Peyer's patch (tissue), 4 donors: ENCODE results near the gene OR5A1. TPM values are rescaled to one million over a fixed set of nuclear protein-coding genes. Genes with fewer than 3 reads are reported as not detected.

Experiments used
- DNase-seq, 3 donors: peaks; one replicate each; pipeline ENCODE4 v3.0.0-alpha.2; 2017 to 2019
- H3K27ac ChIP-seq, 4 donors: fragments of 200-600 bp; sonication (generic); one replicate each; pipeline ENCODE4 v1.5.1; 2016 to 2019
- H3K27me3 ChIP-seq, 2 donors: fragments of 200-600 bp; sonication (generic); one replicate each; pipeline ENCODE4 v1.5.1; 2019
- H3K36me3 ChIP-seq, 3 donors: fragments of 200-600 bp; sonication (generic); one replicate each; pipeline ENCODE4 v1.5.1; 2016 to 2019
- H3K4me1 ChIP-seq, 4 donors: fragments of 200-600 bp; sonication (generic); one replicate each; pipeline ENCODE4 v1.5.1; 2016 to 2019
- H3K4me3 ChIP-seq, 4 donors: fragments of 200-600 bp; sonication (generic); 1 replicate in 3 of 4; 2 replicates in 1 of 4; pipeline ENCODE4 v1.5.1; 2016 to 2019; ENCODE audit warnings: mild to moderate bottlenecking in 1 of 4
- H3K9me3 ChIP-seq, 4 donors: fragments of 200-600 bp; sonication (generic); one replicate each; pipeline ENCODE4 v1.5.1; 2016 to 2019; ENCODE audit warnings: mild to moderate bottlenecking in 1 of 4
- CTCF ChIP-seq, 6 experiments: fragments of 450-650 bp in 4 of 6; fragments of 200-600 bp in 2 of 6; sonication (generic) in 1 of 6; IDR thresholded peaks; one replicate each; pipeline ENCODE4 v1.5.1; 2017 to 2019; ENCODE audit warnings: antibody characterized with exemption in 6 of 6, mild to moderate bottlenecking in 3 of 6, moderate library complexity in 1 of 6
- POLR2A ChIP-seq, 2 donors: fragments of 450-650 bp; IDR thresholded peaks; one replicate each; pipeline ENCODE4 v1.5.1; 2017; ENCODE audit warnings: antibody characterized with exemption in 2 of 2, mild to moderate bottlenecking in 2 of 2, moderate library complexity in 2 of 2
- total RNA-seq, 4 donors: library from RNA; depleted of rRNA; stranded (reverse); fragments of >200 nt; gene quantifications; one replicate each; pipeline ENCODE4 v1.1.0, GENCODE V29; 2016

The OR5A1 gene
- not detected for total RNA-seq

GRCh38 chr11:59436169-59436568 is at the start of gene OR5A1:
Gene OR5A1 (plus strand): TSS chr11:59436469. CDS start chr11:59443169, 6,700 bp downstream.
- Histone ChIP-seq H3K4me1 (no peaks in the 10 kb centered on the region), H3K9me3 (no peaks in the 10 kb centered on the region), H3K4me3 (no peak within 1 kb of the TSS), H3K27me3 (no peaks in the 10 kb centered on the region), H3K27ac (no peak within 1 kb of the TSS), H3K36me3 (no peaks in the 10 kb centered on the region)
- TF ChIP-seq POLR2A (IDR thresholded peaks at IDR 0.05) (no peak), CTCF (IDR thresholded peaks at IDR 0.05) (no peak)
- no peak for DNase-seq

GRCh38 chr11:59394186-59394585 is 42.1 kb upstream of the OR5A1 start:
- Histone ChIP-seq H3K4me1 (no peaks in the 10 kb centered on the region), H3K36me3 (no peaks in the 10 kb centered on the region), H3K27ac (no peak overlapping the region), H3K9me3 (no peaks in the 10 kb centered on the region), H3K4me3 (no peak overlapping the region), H3K27me3 (no peaks in the 10 kb centered on the region)
- DNase-seq = no peak
- TF ChIP-seq POLR2A (IDR thresholded peaks at IDR 0.05) = no peak
- TF ChIP-seq CTCF (IDR thresholded peaks at IDR 0.05) = no peak

- no peak for DNase-seq
Measured at GRCh38 chr11:59400461-59401261, 35.6 kb upstream of the OR5A1 start.

GRCh38 chr11:59401262-59401552 is 35.1 kb upstream of the OR5A1 start:
- Histone ChIP-seq H3K4me1 (no peaks in the 10 kb centered on the region), H3K4me3 (no peak overlapping the region), H3K27ac (no peak overlapping the region), H3K27me3 (no peaks in the 10 kb centered on the region), H3K36me3 (no peaks in the 10 kb centered on the region), H3K9me3 (peaks cover 0 to 5% (median 0%) of the 10 kb centered on the region in 4 donors)
- DNase-seq = no peak
- TF ChIP-seq POLR2A (IDR thresholded peaks at IDR 0.05) (no peak), CTCF (IDR thresholded peaks at IDR 0.05) (no peak)

More at GRCh38 chr11:59400461-59401261, 35.6 kb upstream of the OR5A1 start:
- H3K36me3 ChIP-seq = no peaks in the 10 kb centered on the region
- H3K27me3 ChIP-seq = no peaks in the 10 kb centered on the region
- peaks cover 0 to 5% (median 0%) of the 10 kb centered on the region in 4 donors for H3K9me3 ChIP-seq
- no peaks in the 10 kb centered on the region for H3K4me1 ChIP-seq
- H3K27ac ChIP-seq = no peak overlapping the region
- TF ChIP-seq POLR2A (IDR thresholded peaks at IDR 0.05) (no peak), CTCF (IDR thresholded peaks at IDR 0.05) (no peak)
- H3K4me3 ChIP-seq = no peak overlapping the region

- Histone ChIP-seq H3K27me3 (no peaks in the 10 kb centered on the region), H3K4me3 (no peak overlapping the region), H3K9me3 (peaks cover 0 to 5% (median 0%) of the 10 kb centered on the region in 4 donors), H3K36me3 (no peaks in the 10 kb centered on the region), H3K4me1 (no peaks in the 10 kb centered on the region), H3K27ac (no peak overlapping the region)
- no peak for DNase-seq
- TF ChIP-seq CTCF (IDR thresholded peaks at IDR 0.05) (no peak), POLR2A (IDR thresholded peaks at IDR 0.05) (no peak)
Measured at GRCh38 chr11:59403546-59403945, 32.7 kb upstream of the OR5A1 start.
